T-helper 17 cell (primary cell): Measurements from ENCODE around the gene RRAGC. TPM values are rescaled to one million over a fixed set of nuclear protein-coding genes. Genes with fewer than 3 reads are reported as not detected.
"Not testable (repeated sequence)": the region's sequence is repeated elsewhere in the genome, so short reads cannot be mapped to it uniquely, and the experiment has no call there.

Source experiments
- ATAC-seq: fragments of 150-1000 bp; cut with Tn5 transposase; 2 replicates; pipeline ENCODE4 v1.10.0; 2021; ENCODE audit warnings: mild to moderate bottlenecking, moderate library complexity
- DNase-seq, 3 donors: peaks; one replicate each; pipeline versions ENCODE4 v3.0.0 to v3.0.0-alpha.2; 2020 to 2021
- H3K9me3 ChIP-seq: one replicate; pipeline ENCODE4 v1.7.0; 2013; ENCODE audit warnings: low read length, mild to moderate bottlenecking; ENCODE audit not compliant: control insufficient read depth, poor library complexity, severe bottlenecking
- H3K27ac Mint-ChIP-seq: one replicate; pipeline ENCODE4 v1.8.0; 2022; ENCODE audit warnings: mild to moderate bottlenecking, moderate library complexity, mixed read lengths
- H3K27me3 Mint-ChIP-seq: one replicate; pipeline ENCODE4 v1.8.0; 2022; ENCODE audit warnings: mixed read lengths
- H3K36me3 Mint-ChIP-seq: one replicate; pipeline ENCODE4 v1.8.0; 2022; ENCODE audit warnings: low read depth, mixed read lengths
- H3K4me1 Mint-ChIP-seq: one replicate; pipeline ENCODE4 v1.8.0; 2022; ENCODE audit warnings: mild to moderate bottlenecking, mixed read lengths
- H3K4me3 Mint-ChIP-seq: one replicate; pipeline ENCODE4 v1.8.0; 2022; ENCODE audit warnings: mild to moderate bottlenecking, moderate library complexity, mixed read lengths
- total RNA-seq, 4 donors: library from RNA in 2 of 4; stranded (reverse) in 2 of 4; gene quantifications; one replicate each; pipeline ENCODE4 v1.2.3 and lab custom pipeline; 2022 to 2026

Gene RRAGC
- total RNA-seq, 2 donors from 2014 or later = 15.8 to 16.9 TPM

DNA sequence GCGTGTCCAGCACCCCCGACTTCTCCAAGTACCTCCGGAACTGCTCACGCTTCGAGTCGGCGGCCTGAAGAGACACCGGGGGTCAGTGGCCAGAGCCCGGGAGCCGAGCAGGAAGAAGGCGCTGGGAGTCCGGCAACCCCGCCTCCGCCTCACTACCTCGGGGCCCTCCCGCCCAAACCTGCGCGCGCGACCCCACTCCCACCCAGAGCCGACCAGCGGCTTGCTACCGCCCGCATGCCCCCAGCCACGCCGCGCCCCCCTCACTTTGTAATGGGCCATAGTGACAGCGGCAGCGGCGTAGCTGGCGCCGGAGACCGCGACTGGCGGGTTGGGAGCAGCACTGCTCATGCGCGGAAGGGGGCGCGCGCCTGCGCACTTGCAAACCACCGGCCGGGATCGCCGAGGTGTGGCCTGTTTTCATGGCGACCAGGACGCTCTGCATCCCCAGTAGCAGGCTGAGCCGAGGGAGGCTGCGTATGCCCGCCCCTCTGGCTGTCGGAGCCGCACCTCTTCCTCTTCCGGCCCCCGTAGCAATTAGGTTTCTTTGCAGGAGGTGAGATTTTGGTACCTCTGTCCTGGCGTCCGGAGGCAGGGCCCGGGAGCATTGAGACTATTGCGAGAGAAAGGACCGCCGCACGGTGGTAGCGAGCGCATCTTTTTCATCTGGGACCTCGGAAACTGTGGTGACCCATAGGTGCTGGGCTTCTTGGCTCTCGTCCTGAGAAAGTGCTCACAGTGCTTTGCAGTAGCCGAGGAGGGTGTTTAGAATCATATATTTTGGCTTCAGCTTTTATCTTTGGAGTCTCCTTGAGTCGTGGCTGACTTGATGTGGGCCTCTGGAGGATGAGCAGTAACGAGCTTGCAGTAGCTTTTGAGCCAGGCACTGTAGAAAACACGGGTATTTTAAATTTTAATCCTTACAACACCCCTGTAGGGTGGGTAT, 13.7 kb upstream of the RRAGC start, which contains the start of gene MYCBP:
MYCBP (minus strand) TSS at position 322 of the 943 bp plus-strand sequence; CDS start at position 279, 43 bp downstream.
- Mint-ChIP-seq H3K4me1 (peaks cover 21% of the 10 kb centered on the region), H3K27me3 (no peaks in the 10 kb centered on the region), H3K4me3 (peak within 1 kb of the TSS; percentile 89), H3K36me3 (no peaks in the 10 kb centered on the region), H3K27ac (peak within 1 kb of the TSS; percentile 92)
- peak; percentile 95 to 98 (median 95) for DNase-seq
- ATAC-seq = peak; percentile 99
- no peaks in the 10 kb centered on the region for H3K9me3 ChIP-seq

GRCh38 chr1:38872401-38873026, 12.9 kb upstream of the RRAGC start:
- H3K36me3 Mint-ChIP-seq = peaks cover 3% of the 10 kb centered on the region
- peak; percentile 11 to 20 (median 13) for DNase-seq
- peak; percentile 26 for ATAC-seq
- H3K4me1 Mint-ChIP-seq = peaks cover 26% of the 10 kb centered on the region
- peak overlapping the region; percentile 92 for H3K27ac Mint-ChIP-seq
- H3K27me3 Mint-ChIP-seq = no peaks in the 10 kb centered on the region
- H3K9me3 ChIP-seq = no peaks in the 10 kb centered on the region
- peak overlapping the region; percentile 89 for H3K4me3 Mint-ChIP-seq

GRCh38 chr1:38870996-38871395, 11.4 kb upstream of the RRAGC start:
- no peaks in the 10 kb centered on the region for H3K9me3 ChIP-seq
- peak overlapping the region; percentile 92 for H3K27ac Mint-ChIP-seq

GRCh38 chr1:38867208-38867607, 7.6 kb upstream of the RRAGC start:
- Mint-ChIP-seq H3K27me3 (no peaks in the 10 kb centered on the region), H3K4me3 (no peak overlapping the region), H3K4me1 (peaks cover 32% of the 10 kb centered on the region), H3K36me3 (peaks cover 3% of the 10 kb centered on the region), H3K27ac (no peak overlapping the region)
- no peak for DNase-seq
- H3K9me3 ChIP-seq = no peaks in the 10 kb centered on the region
- no peak for ATAC-seq

More at GRCh38 chr1:38870996-38871395, 11.4 kb upstream of the RRAGC start:
- Mint-ChIP-seq H3K36me3 (peaks cover 3% of the 10 kb centered on the region), H3K27me3 (no peaks in the 10 kb centered on the region), H3K4me1 (peaks cover 26% of the 10 kb centered on the region), H3K4me3 (no peak overlapping the region)
- DNase-seq (no peak), ATAC-seq (no peak)

DNA sequence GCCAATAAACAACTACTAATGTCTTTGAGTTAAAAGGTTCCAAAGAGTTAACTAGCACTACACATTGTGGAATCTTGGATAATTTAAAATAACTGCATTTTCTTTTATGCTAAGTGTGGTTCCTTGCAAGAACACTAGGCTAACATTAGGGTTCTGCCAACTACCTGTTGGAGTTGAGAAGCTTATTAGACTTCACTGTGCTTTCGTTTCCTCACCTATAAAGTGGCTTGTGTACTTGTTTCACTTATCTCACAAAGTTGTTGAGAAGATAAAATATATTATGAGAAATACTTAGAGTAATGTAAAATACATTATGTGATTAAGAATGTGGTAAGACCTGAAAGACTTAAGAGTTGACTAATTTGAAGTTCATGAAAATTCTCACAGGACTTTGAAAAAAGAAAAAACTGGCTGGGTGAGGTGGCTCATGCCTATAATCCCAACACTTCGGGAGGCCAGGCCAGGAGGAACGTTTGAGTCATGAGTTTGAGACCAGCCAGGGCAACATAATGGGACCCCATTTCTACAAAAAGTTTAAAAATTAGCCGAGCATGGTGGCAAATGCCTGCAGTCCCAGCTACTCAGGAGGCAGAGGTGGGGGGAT, 5.6 kb upstream of the RRAGC start:
- Mint-ChIP-seq H3K27me3 (no peaks in the 10 kb centered on the region), H3K27ac (no peak overlapping the region), H3K4me1 (peaks cover 29% of the 10 kb centered on the region), H3K36me3 (peaks cover 3% of the 10 kb centered on the region), H3K4me3 (no peak overlapping the region)
- ATAC-seq (no peak), DNase-seq (no peak)
- H3K9me3 ChIP-seq = no peaks in the 10 kb centered on the region

DNA sequence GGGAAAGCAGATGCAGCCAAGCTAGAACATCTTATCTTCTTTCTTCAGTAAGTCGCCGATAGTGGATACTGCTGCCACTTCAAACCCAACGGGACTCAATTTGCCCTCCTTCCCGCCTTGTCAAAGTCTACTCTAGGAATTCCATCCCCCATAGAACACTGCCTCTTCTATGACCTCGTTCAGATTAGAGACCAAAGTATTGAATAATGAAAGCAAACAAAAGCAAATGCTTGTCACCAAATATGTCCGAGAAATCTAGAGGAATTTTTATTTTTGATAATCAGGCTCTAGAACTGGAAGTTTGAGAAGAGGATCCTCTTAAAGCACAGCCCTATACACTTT, 853 bp upstream of the RRAGC start:
- Mint-ChIP-seq H3K4me3 (peak overlapping the region; percentile 97), H3K27ac (peak overlapping the region; percentile 94), H3K4me1 (peaks cover 36% of the 10 kb centered on the region), H3K27me3 (no peaks in the 10 kb centered on the region), H3K36me3 (peaks cover 2% of the 10 kb centered on the region)
- ATAC-seq = no peak
- no peaks in the 10 kb centered on the region for H3K9me3 ChIP-seq
- no peak for DNase-seq

DNA sequence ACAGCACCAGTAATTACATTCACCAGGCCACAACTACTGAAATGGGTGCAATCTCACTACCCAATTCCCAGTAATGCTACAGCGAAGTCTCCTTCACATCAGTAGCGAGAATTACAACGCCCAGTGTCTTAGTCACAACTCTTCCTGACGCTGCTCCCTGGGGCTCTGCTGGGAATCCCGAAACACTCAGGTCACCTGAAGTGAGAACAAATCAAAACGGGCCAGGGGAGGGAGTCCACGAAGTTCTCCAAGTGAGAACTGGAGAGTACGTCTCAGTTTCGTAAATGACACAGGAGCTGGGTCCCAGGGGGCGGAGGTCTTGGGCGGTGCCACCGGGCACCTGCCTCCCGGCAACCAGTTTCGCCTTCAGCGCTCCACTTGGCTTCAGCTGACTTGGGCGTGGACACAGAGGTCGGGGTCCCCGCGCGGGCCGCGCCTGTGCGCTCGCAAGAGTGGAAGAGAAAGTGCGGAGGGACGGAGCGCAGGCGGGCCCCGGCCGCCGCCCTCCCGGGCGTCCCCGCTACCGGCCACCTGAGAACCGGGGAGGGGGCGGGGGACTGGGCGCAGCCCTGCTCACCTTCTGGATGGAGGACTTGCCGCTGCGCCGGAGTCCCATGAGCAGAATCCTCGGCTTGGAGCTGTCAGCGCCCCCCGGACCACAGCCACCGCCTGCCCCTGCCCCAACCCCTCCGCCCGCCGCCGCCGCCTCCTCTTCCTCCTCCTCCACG, 575 bp downstream of the RRAGC start:
- Mint-ChIP-seq H3K36me3 (peaks cover 6% of the 10 kb centered on the region), H3K27ac (peak overlapping the region; percentile 68), H3K27me3 (no peaks in the 10 kb centered on the region), H3K4me3 (peak overlapping the region; percentile 97), H3K4me1 (peaks cover 42% of the 10 kb centered on the region)
- DNase-seq = peak in 2 of 3 donors; percentile 20 to 31
- H3K9me3 ChIP-seq = no peaks in the 10 kb centered on the region
- peak; percentile 12 for ATAC-seq

- Mint-ChIP-seq H3K4me1 (peaks cover 29% of the 10 kb centered on the region), H3K4me3 (no peak overlapping the region), H3K27ac (peak overlapping the region; percentile 63), H3K36me3 (peaks cover 10% of the 10 kb centered on the region), H3K27me3 (no peaks in the 10 kb centered on the region)
- ATAC-seq (no peak), DNase-seq (no peak)
- H3K9me3 ChIP-seq = no peaks in the 10 kb centered on the region
These were observed 6.8 kb downstream of the RRAGC start for GRCh38 chr1:38852780-38853179.

- H3K9me3 ChIP-seq = no peaks in the 10 kb centered on the region
- Mint-ChIP-seq H3K4me3 (no peak overlapping the region), H3K36me3 (peaks cover 12% of the 10 kb centered on the region), H3K27me3 (no peaks in the 10 kb centered on the region), H3K4me1 (peaks cover 23% of the 10 kb centered on the region), H3K27ac (peak overlapping the region; percentile 53)
- ATAC-seq (no peak), DNase-seq (no peak)
These were observed 11.5 kb downstream of the RRAGC start for GRCh38 chr1:38848071-38848470.

DNA sequence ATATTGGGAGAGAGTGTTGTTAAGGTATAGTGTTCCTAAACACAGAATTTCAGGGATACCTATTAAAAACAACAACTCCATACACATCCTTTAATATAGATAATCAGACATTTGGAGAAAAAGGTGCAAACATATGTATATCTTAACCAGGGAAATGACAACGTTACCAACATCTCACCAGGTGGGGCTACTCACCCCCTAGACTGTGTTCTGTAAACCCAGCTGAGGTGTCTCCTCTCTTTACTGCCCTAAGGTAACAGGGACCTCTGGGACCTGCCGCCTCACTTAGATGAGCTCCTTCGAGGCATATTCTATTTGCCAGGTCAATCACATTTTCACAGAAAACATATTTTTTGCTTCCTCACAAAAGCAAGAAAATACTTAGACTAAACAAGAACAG, 13.4 kb downstream of the RRAGC start:
- Mint-ChIP-seq H3K27ac (peak overlapping the region; percentile 8), H3K4me1 (peaks cover 18% of the 10 kb centered on the region), H3K27me3 (no peaks in the 10 kb centered on the region), H3K4me3 (no peak overlapping the region), H3K36me3 (peaks cover 10% of the 10 kb centered on the region)
- H3K9me3 ChIP-seq = no peaks in the 10 kb centered on the region
- DNase-seq = no peak
- no peak for ATAC-seq

DNA sequence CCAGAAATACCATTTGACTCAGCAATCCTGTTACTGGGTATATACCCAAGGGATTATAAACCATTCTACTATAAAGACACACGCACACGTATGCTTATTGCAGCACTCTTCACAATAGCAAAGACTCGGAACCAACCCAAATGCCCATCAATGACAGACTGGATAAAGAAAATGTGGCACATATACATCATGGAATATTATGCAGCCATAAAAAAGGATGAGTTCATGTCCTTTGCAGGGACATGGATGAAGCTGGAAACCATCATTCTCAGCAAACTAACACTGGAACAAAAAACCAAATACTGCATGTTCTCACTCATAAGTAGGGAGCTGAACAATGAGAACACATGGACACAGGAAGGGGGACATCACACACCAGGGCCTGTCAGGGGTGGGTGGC, 14.5 kb downstream of the RRAGC start:
- H3K4me1 Mint-ChIP-seq = peaks cover 18% of the 10 kb centered on the region
- not testable (repeated sequence) for ATAC-seq, H3K27ac Mint-ChIP-seq, H3K9me3 ChIP-seq, DNase-seq, H3K27me3 Mint-ChIP-seq, H3K4me3 Mint-ChIP-seq, H3K36me3 Mint-ChIP-seq

GRCh38 chr1:38840281-38840680, 19.3 kb downstream of the RRAGC start:
- H3K36me3 Mint-ChIP-seq = peaks cover 7% of the 10 kb centered on the region
- no peaks in the 10 kb centered on the region for H3K9me3 ChIP-seq
- DNase-seq (no peak), ATAC-seq (no peak)
- H3K4me1 Mint-ChIP-seq = peaks cover 14% of the 10 kb centered on the region
- H3K27ac Mint-ChIP-seq = peak overlapping the region; percentile 67
- H3K4me3 Mint-ChIP-seq = no peak overlapping the region
- H3K27me3 Mint-ChIP-seq = no peaks in the 10 kb centered on the region

DNA sequence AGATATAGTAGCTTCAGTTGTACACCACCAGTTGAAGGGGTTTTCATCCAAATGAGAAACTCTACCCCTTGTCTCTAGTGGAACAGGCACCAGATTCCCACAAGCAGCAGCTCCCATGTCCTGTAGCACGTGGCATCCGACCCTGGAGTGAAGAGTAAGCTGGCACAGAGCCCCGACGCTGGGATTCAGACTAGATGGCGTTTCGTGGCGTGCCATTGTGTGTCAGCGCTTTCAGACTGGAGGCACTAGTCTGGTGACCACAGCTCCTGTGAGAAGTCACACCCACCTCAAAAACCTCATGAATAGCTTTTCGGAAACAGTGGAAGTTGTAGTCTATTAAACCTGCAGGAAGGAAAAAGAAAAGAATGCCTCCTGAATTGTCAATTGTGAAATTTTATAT, 20.2 kb downstream of the RRAGC start:
- peaks cover 7% of the 10 kb centered on the region for H3K36me3 Mint-ChIP-seq
- H3K4me3 Mint-ChIP-seq = no peak overlapping the region
- no peaks in the 10 kb centered on the region for H3K9me3 ChIP-seq
- peak overlapping the region; percentile 21 for H3K27ac Mint-ChIP-seq
- DNase-seq (no peak), ATAC-seq (no peak)
- peaks cover 17% of the 10 kb centered on the region for H3K4me1 Mint-ChIP-seq
- no peaks in the 10 kb centered on the region for H3K27me3 Mint-ChIP-seq
